GM12874 (cell line): ENCODE measurements around the gene CLN6.

Experiments
- TF ChIP-seq, protein P1 (sequence below): IDR thresholded peaks from 2 replicates; pipeline ENCODE4 v1.5.1; 2011; ENCODE audit warnings: low read depth, mild to moderate bottlenecking, control low read depth, low read length, moderate library complexity; ENCODE audit not compliant: insufficient read depth

The CLN6 gene

GRCh38 chr15:68252925-68253534, 23.5 kb upstream of the CLN6 start:
- TF ChIP-seq, protein P1, sequence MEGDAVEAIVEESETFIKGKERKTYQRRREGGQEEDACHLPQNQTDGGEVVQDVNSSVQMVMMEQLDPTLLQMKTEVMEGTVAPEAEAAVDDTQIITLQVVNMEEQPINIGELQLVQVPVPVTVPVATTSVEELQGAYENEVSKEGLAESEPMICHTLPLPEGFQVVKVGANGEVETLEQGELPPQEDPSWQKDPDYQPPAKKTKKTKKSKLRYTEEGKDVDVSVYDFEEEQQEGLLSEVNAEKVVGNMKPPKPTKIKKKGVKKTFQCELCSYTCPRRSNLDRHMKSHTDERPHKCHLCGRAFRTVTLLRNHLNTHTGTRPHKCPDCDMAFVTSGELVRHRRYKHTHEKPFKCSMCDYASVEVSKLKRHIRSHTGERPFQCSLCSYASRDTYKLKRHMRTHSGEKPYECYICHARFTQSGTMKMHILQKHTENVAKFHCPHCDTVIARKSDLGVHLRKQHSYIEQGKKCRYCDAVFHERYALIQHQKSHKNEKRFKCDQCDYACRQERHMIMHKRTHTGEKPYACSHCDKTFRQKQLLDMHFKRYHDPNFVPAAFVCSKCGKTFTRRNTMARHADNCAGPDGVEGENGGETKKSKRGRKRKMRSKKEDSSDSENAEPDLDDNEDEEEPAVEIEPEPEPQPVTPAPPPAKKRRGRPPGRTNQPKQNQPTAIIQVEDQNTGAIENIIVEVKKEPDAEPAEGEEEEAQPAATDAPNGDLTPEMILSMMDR, result peak; percentile 75

GRCh38 chr15:68249058-68249713, 19.7 kb upstream of the CLN6 start:
- TF ChIP-seq, protein P1, result no peak

DNA sequence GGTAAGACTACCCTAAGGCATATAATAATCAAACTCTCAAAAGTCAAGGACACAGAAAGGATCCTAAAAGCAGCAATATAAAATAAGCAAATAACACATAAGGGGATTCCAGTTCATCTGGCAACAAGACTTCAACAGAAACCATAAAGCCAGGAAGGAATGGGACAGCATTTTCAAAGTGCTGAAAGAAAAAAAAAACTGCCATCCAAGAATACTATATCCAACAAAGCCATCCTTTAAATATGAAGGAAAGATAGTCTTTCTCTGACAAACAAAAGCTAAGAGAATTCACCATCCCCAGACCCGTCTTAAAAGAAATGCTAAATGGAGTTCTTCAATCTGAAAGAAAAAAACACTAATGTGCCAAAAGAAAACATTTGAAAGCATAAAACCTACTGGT, 14.7 kb upstream of the CLN6 start:
- TF ChIP-seq, protein P1, result no peak

- TF ChIP-seq, protein P1, result no peak
Measured at GRCh38 chr15:68241088-68241935, 11.8 kb upstream of the CLN6 start.

DNA sequence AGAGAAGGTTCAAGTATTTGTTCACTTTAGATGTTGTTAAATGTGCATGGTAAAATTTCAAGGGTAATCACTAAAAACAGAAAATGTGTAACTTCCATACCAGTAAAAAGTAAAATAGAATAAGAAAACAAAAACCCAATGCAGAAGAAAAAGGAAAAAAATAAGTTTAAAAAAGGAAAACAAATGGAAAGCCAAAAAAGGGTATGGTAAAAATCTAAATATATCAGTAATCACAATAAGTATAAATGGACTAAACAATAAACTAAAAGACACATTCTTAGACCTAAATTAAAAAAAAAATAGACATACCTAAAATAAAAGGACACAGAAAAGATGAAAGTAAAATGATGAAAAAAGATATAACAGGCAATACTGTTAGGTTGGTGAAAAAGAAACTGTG, 9.5 kb upstream of the CLN6 start:
- TF ChIP-seq, protein P1, result no peak

GRCh38 chr15:68235022-68235421, 5.5 kb upstream of the CLN6 start:
- TF ChIP-seq, protein P1, result no peak

DNA sequence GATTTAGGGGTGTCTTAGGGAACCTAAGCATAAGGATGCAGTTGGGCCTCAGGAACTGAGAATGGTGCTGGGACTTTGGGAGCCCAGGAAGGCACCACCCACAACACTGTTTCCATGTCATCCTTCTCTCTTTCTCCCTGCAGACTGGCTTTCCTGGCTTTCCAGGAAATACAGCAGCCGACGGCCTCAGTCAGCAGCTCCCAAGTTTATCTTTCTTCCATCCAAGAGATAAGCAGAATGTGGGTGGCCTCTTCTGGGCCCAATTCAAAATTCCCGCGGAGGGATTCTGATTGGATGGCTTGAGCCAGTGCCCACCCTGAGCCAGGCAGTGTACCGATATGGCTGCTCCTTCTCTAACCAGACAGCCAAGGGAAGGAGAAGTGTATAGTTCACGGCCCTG, 4.5 kb upstream of the CLN6 start:
- TF ChIP-seq, protein P1, result no peak
